Body of pancreas (tissue), 4 donors: ENCODE measurements around the gene RAD51B. TPM values are rescaled to one million over a fixed set of nuclear protein-coding genes. Genes with fewer than 3 reads are reported as not detected.
"Not testable (repeated sequence)": the region's sequence is repeated elsewhere in the genome, so short reads cannot be mapped to it uniquely, and the experiment has no call there.

Experiments used
- ATAC-seq: fragments of 150-250 bp; one replicate; pipeline ENCODE4 v1.9.1; 2016
- DNase-seq, 4 donors: peaks; one replicate each; pipeline ENCODE4 v3.0.0-alpha.2; 2019
- H3K27ac ChIP-seq, 4 donors: fragments of 200-600 bp; sonication (generic); 1 replicate in 3 of 4; 2 replicates in 1 of 4; pipeline versions ENCODE4 v1.5.1 to v1.6.1; 2016 to 2019; ENCODE audit warnings: mild to moderate bottlenecking in 1 of 4, mixed read lengths in 1 of 4, moderate library complexity in 1 of 4
- H3K27me3 ChIP-seq, 2 donors: fragments of 200-600 bp; sonication (generic); one replicate each; pipeline ENCODE4 v1.6.0; 2016; ENCODE audit warnings: mild to moderate bottlenecking in 1 of 2
- H3K36me3 ChIP-seq, 2 donors: fragments of 200-600 bp; sonication (generic); replicated peaks in 1 of 2; 2 replicates each; pipeline ENCODE4 v1.5.1; 2016; ENCODE audit warnings: low read depth in 2 of 2; ENCODE audit not compliant: insufficient read depth in 1 of 2
- H3K4me1 ChIP-seq: fragments of 200-600 bp; sonication (generic); one replicate; pipeline ENCODE4 v1.6.0; 2016
- H3K4me3 ChIP-seq, 2 donors: fragments of 200-600 bp; sonication (generic); 1 replicate in 1 of 2; 2 replicates in 1 of 2; pipeline ENCODE4 v1.5.1; 2016 to 2019
- H3K9me3 ChIP-seq, 3 donors: fragments of 200-600 bp; sonication (generic); 1 replicate in 2 of 3; 2 replicates in 1 of 3; pipeline ENCODE4 v1.5.1; 2016
- POLR2A ChIP-seq, 3 donors: fragments of 450-650 bp; IDR thresholded peaks; one replicate each; pipeline ENCODE4 v1.6.1; 2016; ENCODE audit warnings: antibody characterized with exemption in 3 of 3, mild to moderate bottlenecking in 2 of 3
- WGBS, 2 donors: methylation state at CpG; one replicate each; pipeline ENCODE4 v1.1.5; 2017; 5-methylcytosine and 5-hydroxymethylcytosine counted together
- intact Hi-C: fragments of 100-400 bp; cut with DNase I; formaldehyde crosslinking; loops from one replicate; pipeline ENCODE4 v1.15.1; 2023
- total RNA-seq, 2 donors: library from RNA; depleted of rRNA; stranded (reverse); fragments of >200 nt; gene quantifications; one replicate each; pipeline ENCODE4 v1.1.0, GENCODE V29; 2016
- TF ChIP-seq, protein P1 (sequence below), 7 experiments: fragments of 450-650 bp in 4 of 7; fragments of 200-600 bp in 3 of 7; sonication (generic) in 3 of 7; IDR thresholded peaks; one replicate each; pipeline ENCODE4 v1.5.1; 2016 to 2019; ENCODE audit warnings: antibody characterized with exemption in 7 of 7

RAD51B gene
- total RNA-seq, 2 donors from 2014 or later = 12.2 to 29.6 TPM

DNA sequence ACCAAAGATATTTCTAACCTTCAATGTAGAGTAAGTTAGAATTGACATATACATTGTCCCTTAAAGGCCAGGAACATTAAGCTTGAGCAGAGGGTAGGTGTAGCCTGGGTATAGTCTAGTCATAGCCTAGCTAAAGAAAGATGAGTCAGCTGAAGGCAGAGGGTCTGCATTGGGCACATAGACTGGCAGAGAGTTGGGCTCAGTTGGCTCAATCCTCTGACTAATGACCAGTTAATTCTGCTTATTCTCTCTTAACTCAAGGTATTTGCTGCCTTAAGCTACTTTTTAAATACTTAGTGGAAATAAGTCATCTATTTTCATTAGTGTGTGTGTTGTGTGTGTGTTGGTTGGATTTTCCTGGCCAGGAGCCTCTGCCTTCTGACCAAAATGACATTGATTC lies 467.1 kb downstream of the RAD51B start:
- Histone ChIP-seq H3K27me3 (no peaks in the 10 kb centered on the region), H3K4me3 (no peak overlapping the region), H3K36me3 (no peaks in the 10 kb centered on the region), H3K27ac (no peak overlapping the region), H3K4me1 (no peaks in the 10 kb centered on the region), H3K9me3 (no peaks in the 10 kb centered on the region)
- no peak for ATAC-seq
- intact Hi-C loops = no loop called here
- no peak for TF ChIP-seq POLR2A (IDR thresholded peaks at IDR 0.05)
- TF ChIP-seq, protein P1, sequence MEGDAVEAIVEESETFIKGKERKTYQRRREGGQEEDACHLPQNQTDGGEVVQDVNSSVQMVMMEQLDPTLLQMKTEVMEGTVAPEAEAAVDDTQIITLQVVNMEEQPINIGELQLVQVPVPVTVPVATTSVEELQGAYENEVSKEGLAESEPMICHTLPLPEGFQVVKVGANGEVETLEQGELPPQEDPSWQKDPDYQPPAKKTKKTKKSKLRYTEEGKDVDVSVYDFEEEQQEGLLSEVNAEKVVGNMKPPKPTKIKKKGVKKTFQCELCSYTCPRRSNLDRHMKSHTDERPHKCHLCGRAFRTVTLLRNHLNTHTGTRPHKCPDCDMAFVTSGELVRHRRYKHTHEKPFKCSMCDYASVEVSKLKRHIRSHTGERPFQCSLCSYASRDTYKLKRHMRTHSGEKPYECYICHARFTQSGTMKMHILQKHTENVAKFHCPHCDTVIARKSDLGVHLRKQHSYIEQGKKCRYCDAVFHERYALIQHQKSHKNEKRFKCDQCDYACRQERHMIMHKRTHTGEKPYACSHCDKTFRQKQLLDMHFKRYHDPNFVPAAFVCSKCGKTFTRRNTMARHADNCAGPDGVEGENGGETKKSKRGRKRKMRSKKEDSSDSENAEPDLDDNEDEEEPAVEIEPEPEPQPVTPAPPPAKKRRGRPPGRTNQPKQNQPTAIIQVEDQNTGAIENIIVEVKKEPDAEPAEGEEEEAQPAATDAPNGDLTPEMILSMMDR (IDR thresholded peaks at IDR 0.05) = no peak
- no peak for DNase-seq

DNA sequence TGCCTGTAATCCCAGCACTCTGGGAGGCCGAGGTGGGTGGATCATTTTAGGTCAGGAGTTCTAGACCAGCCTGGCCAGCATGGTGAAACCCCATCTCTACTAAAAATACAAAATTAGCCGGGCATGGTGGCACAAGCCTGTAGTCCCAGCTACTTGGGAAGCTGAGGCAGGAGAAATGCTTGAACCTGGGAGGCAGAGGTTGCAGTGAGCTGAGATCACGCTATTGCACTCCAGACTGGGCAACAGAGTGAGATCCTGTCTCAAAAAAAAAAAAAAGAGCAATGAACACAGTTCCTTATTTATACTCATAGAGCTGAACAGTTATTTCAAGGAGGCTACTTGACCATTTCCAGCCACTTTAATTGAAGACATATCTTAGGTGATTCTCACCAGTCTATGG lies 469.9 kb downstream of the RAD51B start:
- H3K36me3 ChIP-seq, H3K27me3 ChIP-seq, intact Hi-C loops, DNase-seq, H3K4me3 ChIP-seq, H3K9me3 ChIP-seq, H3K27ac ChIP-seq, ATAC-seq: not testable (repeated sequence)
- H3K4me1 ChIP-seq = peaks cover 12% of the 10 kb centered on the region
- 83 to 96% methylated on average over 3 of the region's 3 CpGs for WGBS, 2 donors

DNA sequence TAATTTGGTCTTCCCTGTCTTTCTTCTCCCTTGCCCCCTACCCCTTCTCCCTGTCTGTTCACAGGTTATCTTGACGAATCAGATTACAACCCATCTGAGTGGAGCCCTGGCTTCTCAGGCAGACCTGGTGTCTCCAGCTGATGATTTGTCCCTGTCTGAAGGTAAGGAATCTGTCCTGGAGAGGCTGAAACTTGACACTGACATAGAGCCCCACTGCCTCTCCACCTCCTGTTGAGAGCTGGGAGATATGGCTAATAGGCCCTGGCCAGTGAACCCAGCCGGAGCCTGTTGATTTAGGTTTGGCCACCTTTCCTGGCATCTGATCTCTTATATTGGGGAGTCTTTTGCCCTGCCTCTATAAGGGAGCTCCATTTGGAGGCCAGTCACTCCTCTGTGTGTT lies 472.2 kb downstream of the RAD51B start:
- Histone ChIP-seq H3K4me3 (no peak overlapping the region), H3K27ac (no peak overlapping the region), H3K4me1 (peaks cover 35% of the 10 kb centered on the region), H3K36me3 (no peaks in the 10 kb centered on the region), H3K9me3 (no peaks in the 10 kb centered on the region), H3K27me3 (no peaks in the 10 kb centered on the region)
- TF ChIP-seq, protein P1 (IDR thresholded peaks at IDR 0.05) = no peak
- TF ChIP-seq POLR2A (IDR thresholded peaks at IDR 0.05) = no peak
- WGBS, 2 donors = 80 to 83% methylated on average over 2 of the region's 2 CpGs
- ATAC-seq (no peak), DNase-seq (no peak)
- intact Hi-C loops = no loop called here

DNA sequence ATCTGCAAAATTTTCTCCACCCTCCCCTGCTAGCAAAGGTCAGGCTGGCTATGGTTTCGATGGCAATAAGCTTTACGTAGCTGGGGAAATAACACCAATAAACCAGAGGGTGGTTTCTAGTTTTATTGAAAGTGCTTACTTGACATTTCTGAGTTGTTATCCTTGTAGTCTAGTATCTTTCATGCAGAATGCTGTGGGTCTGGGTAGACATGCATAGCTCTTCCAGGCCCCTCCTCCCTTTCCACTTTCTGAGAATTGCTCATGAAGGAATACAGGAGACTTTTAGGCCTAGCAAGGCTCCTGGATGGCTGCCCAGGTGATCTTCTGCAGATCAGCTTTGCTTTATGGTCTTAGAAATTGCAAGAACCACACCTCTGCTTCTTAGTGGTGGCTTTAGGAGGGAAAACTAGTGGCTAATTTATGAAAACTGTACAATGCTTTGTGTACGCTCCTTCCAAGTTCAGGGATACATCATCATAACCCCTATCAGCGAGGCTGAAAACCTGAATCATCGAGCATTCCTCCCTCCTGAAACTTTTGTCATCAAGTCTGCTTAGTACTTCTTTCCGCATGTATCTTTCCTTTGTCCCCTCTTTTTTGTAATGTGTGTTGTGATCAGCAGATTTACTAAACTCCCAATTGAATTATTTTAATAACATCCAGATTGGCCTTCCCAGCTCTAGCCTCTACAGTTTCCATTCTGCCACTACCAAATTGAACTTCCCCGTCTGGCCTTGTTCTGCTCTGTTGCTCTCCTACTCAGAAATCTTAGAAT lies 473.0 kb downstream of the RAD51B start:
- no peaks in the 10 kb centered on the region for H3K9me3 ChIP-seq
- TF ChIP-seq, protein P1 (IDR thresholded peaks at IDR 0.05) = no peak
- no peak for TF ChIP-seq POLR2A (IDR thresholded peaks at IDR 0.05)
- intact Hi-C loops = no loop called here
- H3K27ac ChIP-seq = peak overlapping the region in 1 of 4 donors; percentile 78
- DNase-seq (no peak), ATAC-seq (no peak)
- no peaks in the 10 kb centered on the region for H3K27me3 ChIP-seq
- no peak overlapping the region for H3K4me3 ChIP-seq
- H3K4me1 ChIP-seq = peaks cover 41% of the 10 kb centered on the region
- 96 to 97% methylated on average over 7 of the region's 7 CpGs for WGBS, 2 donors
- no peaks in the 10 kb centered on the region for H3K36me3 ChIP-seq

DNA sequence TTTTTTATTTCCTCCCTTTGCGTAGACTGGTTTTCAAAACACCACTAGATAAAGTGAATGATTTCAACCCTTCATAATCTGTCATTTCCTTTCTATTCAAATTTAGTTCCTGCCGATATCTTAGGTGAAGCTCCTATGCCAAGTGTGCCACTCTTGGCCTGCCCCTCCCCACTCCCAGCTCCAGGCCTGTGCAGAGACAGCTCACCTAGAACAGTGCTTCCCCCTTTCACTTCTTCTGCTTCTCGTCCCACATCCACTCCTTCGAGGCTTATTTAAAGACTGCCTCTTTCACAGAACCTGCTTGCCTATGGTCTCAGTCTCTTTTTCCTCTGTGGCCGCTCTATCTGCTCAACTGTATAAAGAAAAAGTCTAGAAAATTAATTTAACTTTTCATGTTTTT lies 473.8 kb downstream of the RAD51B start:
- H3K36me3 ChIP-seq = no peaks in the 10 kb centered on the region
- H3K9me3 ChIP-seq = no peaks in the 10 kb centered on the region
- DNase-seq = peak in 2 of 4 donors; percentile 19 to 47
- 49 to 55% methylated on average over 5 of the region's 5 CpGs for WGBS, 2 donors
- TF ChIP-seq, protein P1 (IDR thresholded peaks at IDR 0.05) = no peak
- no peak for TF ChIP-seq POLR2A (IDR thresholded peaks at IDR 0.05)
- no peaks in the 10 kb centered on the region for H3K27me3 ChIP-seq
- H3K27ac ChIP-seq = peak overlapping the region in 3 of 4 donors; percentile 68 to 78 (median 72)
- no peak overlapping the region for H3K4me3 ChIP-seq
- peaks cover 46% of the 10 kb centered on the region for H3K4me1 ChIP-seq
- intact Hi-C loops = no loop called here
- no peak for ATAC-seq
